Measurements from ENCODE around the gene TUNAR. TPM values are rescaled to one million over a fixed set of nuclear protein-coding genes. Genes with fewer than 3 reads are reported as not detected.

TUNAR gene
- total RNA-seq, 1 experiment from 2014 or later, result not detected

DNA sequence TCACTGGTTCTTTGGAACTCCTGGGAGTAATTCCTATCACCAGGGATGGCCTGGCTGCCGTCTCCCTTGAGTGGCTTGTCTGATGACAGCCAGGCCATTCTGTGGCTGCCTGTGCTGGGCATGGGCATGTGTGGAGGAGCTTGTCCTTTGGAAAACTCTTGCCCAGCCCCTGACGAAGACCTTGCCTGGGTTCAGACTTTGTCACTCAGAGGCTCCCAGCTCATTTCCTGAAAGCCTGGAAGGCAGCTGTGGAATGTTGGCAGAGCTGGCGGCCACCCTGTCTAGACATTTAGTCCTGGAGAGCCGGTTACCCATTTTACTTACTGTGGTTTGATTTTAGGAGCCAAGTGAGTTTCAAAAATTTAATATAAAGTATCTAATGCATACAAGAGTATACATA is 34.0 kb downstream of the TUNAR start:
- no peak overlapping the region for H3K4me3 ChIP-seq (ENCODE audit: low read length)
- no peaks in the 10 kb centered on the region for H4K20me1 ChIP-seq (ENCODE audit: low read length)
- H3K4me1 ChIP-seq (ENCODE audit: insufficient read depth, low read length), result no peaks in the 10 kb centered on the region
- H3F3A ChIP-seq (ENCODE audit: low read length, unreplicated experiment), result no peaks in the 10 kb centered on the region
- no peaks in the 10 kb centered on the region for H3K79me2 ChIP-seq (ENCODE audit: low read length)
- no peak overlapping the region for H3K9ac ChIP-seq (ENCODE audit: low read length)
- H3K27me3 ChIP-seq (ENCODE audit: low read length), result peaks cover 37% of the 10 kb centered on the region
- TF ChIP-seq EZH2phosphoT487 (IDR thresholded peaks at IDR 0.05; ENCODE audit: borderline replicate concordance, low read length), result no peak
- TF ChIP-seq CTCF (conservative IDR thresholded peaks at IDR 0.05; ENCODE audit: low read depth, low read length), result no peak
- TF ChIP-seq EZH2 (IDR thresholded peaks at IDR 0.05; ENCODE audit: low read length, unreplicated experiment), result no peak
- CTCF ChIA-PET, result no interaction called here
- H3K36me3 ChIP-seq (ENCODE audit: low read depth, low read length), result no peaks in the 10 kb centered on the region
- no peak overlapping the region for H3K4me2 ChIP-seq (ENCODE audit: low read length)
- H3K9me3 ChIP-seq (ENCODE audit: low read length), result no peaks in the 10 kb centered on the region
- no peak overlapping the region for H2AFZ ChIP-seq (ENCODE audit: low read length)
- H3K9me2 ChIP-seq (replicated peaks; ENCODE audit: low read length), result no peaks in the 10 kb centered on the region
- POLR2A ChIA-PET (ENCODE audit: unreplicated experiment), result no interaction called here
- no peak overlapping the region for H3K27ac ChIP-seq (ENCODE audit: low read length)
- intact Hi-C loops (cut with micrococcal nuclease), result no loop called here
- BruUV-seq (replicated peaks), result no TSS peak
- DNase-seq, result no peak
- no peak for ATAC-seq

- H3K27ac ChIP-seq (ENCODE audit: low read length), result no peak overlapping the region
- no peaks in the 10 kb centered on the region for H3K36me3 ChIP-seq (ENCODE audit: low read depth, low read length)
- H3K4me2 ChIP-seq (ENCODE audit: low read length), result no peak overlapping the region
- ChIA-PET CTCF (no interaction called here), POLR2A (ENCODE audit: unreplicated experiment) (no interaction called here)
- no peak overlapping the region for H3K4me3 ChIP-seq (ENCODE audit: low read length)
- intact Hi-C loops (cut with micrococcal nuclease), result no loop called here
- no peaks in the 10 kb centered on the region for H3K9me3 ChIP-seq (ENCODE audit: low read length)
- DNase-seq (no peak), ATAC-seq (no peak)
- H4K20me1 ChIP-seq (ENCODE audit: low read length), result no peaks in the 10 kb centered on the region
- no peaks in the 10 kb centered on the region for H3K4me1 ChIP-seq (ENCODE audit: insufficient read depth, low read length)
- BruUV-seq (replicated peaks), result no TSS peak
- H3K79me2 ChIP-seq (ENCODE audit: low read length), result no peaks in the 10 kb centered on the region
- TF ChIP-seq CTCF (conservative IDR thresholded peaks at IDR 0.05; ENCODE audit: low read depth, low read length), result no peak
- TF ChIP-seq EZH2 (IDR thresholded peaks at IDR 0.05; ENCODE audit: low read length, unreplicated experiment), result no peak
- TF ChIP-seq EZH2phosphoT487 (IDR thresholded peaks at IDR 0.05; ENCODE audit: borderline replicate concordance, low read length), result no peak
- H2AFZ ChIP-seq (ENCODE audit: low read length), result no peak overlapping the region
- H3F3A ChIP-seq (ENCODE audit: low read length, unreplicated experiment), result no peaks in the 10 kb centered on the region
- no peak overlapping the region for H3K9ac ChIP-seq (ENCODE audit: low read length)
- no peaks in the 10 kb centered on the region for H3K9me2 ChIP-seq (replicated peaks; ENCODE audit: low read length)
- peaks cover 43% of the 10 kb centered on the region for H3K27me3 ChIP-seq (ENCODE audit: low read length)
Observed at GRCh38 chr14:95911456-95911855, 34.8 kb downstream of the TUNAR start.

- no peak for TF ChIP-seq CTCF (conservative IDR thresholded peaks at IDR 0.05; ENCODE audit: low read depth, low read length)
- TF ChIP-seq EZH2 (IDR thresholded peaks at IDR 0.05; ENCODE audit: low read length, unreplicated experiment), result no peak
- no peak for TF ChIP-seq EZH2phosphoT487 (IDR thresholded peaks at IDR 0.05; ENCODE audit: borderline replicate concordance, low read length)
- H3K36me3 ChIP-seq (ENCODE audit: low read depth, low read length), result no peaks in the 10 kb centered on the region
- no peaks in the 10 kb centered on the region for H3K4me1 ChIP-seq (ENCODE audit: insufficient read depth, low read length)
- no peak overlapping the region for H2AFZ ChIP-seq (ENCODE audit: low read length)
- no peaks in the 10 kb centered on the region for H3K9me3 ChIP-seq (ENCODE audit: low read length)
- H3K79me2 ChIP-seq (ENCODE audit: low read length), result no peaks in the 10 kb centered on the region
- ChIA-PET CTCF (no interaction called here), POLR2A (ENCODE audit: unreplicated experiment) (no interaction called here)
- no peaks in the 10 kb centered on the region for H3F3A ChIP-seq (ENCODE audit: low read length, unreplicated experiment)
- H3K9ac ChIP-seq (ENCODE audit: low read length), result no peak overlapping the region
- H3K4me2 ChIP-seq (ENCODE audit: low read length), result no peak overlapping the region
- intact Hi-C loops (cut with micrococcal nuclease), result no loop called here
- H3K27ac ChIP-seq (ENCODE audit: low read length), result no peak overlapping the region
- no peaks in the 10 kb centered on the region for H3K9me2 ChIP-seq (replicated peaks; ENCODE audit: low read length)
- H4K20me1 ChIP-seq (ENCODE audit: low read length), result no peaks in the 10 kb centered on the region
- no peak for ATAC-seq
- H3K4me3 ChIP-seq (ENCODE audit: low read length), result no peak overlapping the region
- peaks cover 50% of the 10 kb centered on the region for H3K27me3 ChIP-seq (ENCODE audit: low read length)
- no TSS peak for BruUV-seq (replicated peaks)
- no peak for DNase-seq
Observed at GRCh38 chr14:95915330-95915729, 38.7 kb downstream of the TUNAR start.

All from PC-3 (cell line).